22Rv1 (cell line): ENCODE data around the gene BSG.

Experiments used
- CTCF ChIP-seq: fragments of 450-650 bp; IDR thresholded peaks from 2 replicates; pipeline ENCODE4 v1.5.1; 2017; ENCODE audit warnings: mild to moderate bottlenecking
- ZFX ChIP-seq: fragments of 450-650 bp; IDR thresholded peaks from 2 replicates; pipeline ENCODE4 v1.6.1; 2017; ENCODE audit warnings: antibody characterized with exemption, borderline replicate concordance

GRCh38 chr19:531753-532560 lies 40.4 kb upstream of the BSG start, which contains the start of gene CDC34:
- TF ChIP-seq CTCF (no peak), ZFX (no peak)
